Dendritic cell treated with granulocyte-macrophage colony-stimulating factor and Interleukin-4, amounts not matched to agents 40 ng/mL and 50 ng/mL, for 4 days (primary cell): ENCODE measurements around the gene HLA-DQA1.
"Not testable (repeated sequence)": the region's sequence is repeated elsewhere in the genome, so short reads cannot be mapped to it uniquely, and the experiment has no call there.

Experiments
- H3K27ac Mint-ChIP-seq: one replicate; pipeline ENCODE4 v1.8.0; 2022; ENCODE audit warnings: mild to moderate bottlenecking, mixed read lengths
- H3K27me3 Mint-ChIP-seq: one replicate; pipeline ENCODE4 v1.8.0; 2022; ENCODE audit warnings: mild to moderate bottlenecking, mixed read lengths
- H3K36me3 Mint-ChIP-seq: one replicate; pipeline ENCODE4 v1.8.0; 2022; ENCODE audit warnings: low read depth, mixed read lengths
- H3K4me1 Mint-ChIP-seq: one replicate; pipeline ENCODE4 v1.8.0; 2022; ENCODE audit warnings: low read depth, mixed read lengths
- H3K4me3 Mint-ChIP-seq: one replicate; pipeline ENCODE4 v1.8.0; 2022; ENCODE audit warnings: mild to moderate bottlenecking, moderate library complexity, mixed read lengths
- H3K9me3 Mint-ChIP-seq: one replicate; pipeline ENCODE4 v1.8.0; 2022; ENCODE audit warnings: mixed read lengths
- intact Hi-C: fragments of 100-400 bp; cut with micrococcal nuclease; formaldehyde crosslinking; loops from one replicate; pipeline ENCODE4 v1.15.0; 2022

HLA-DQA1 gene

DNA sequence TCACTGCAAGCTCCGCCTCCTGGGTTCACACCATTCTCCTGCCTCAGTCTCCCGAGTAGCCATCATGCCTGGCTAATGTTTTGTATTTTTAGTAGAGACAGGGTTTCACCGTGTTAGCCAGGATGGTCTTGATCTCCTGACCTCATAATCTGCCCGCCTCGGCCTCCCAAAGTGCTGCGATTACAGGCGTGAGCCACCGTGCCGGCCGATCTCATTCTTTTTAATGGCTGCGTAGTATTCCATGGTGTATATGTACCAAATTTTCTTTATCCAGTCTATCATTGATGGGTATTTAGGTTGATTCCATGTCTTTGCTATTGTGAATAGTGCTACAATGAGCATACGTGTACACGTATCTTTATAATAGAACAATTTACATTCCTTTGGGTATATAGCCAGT is 7.4 kb upstream of the HLA-DQA1 start:
- H3K36me3 Mint-ChIP-seq, H3K9me3 Mint-ChIP-seq, H3K27me3 Mint-ChIP-seq, intact Hi-C loops, H3K4me3 Mint-ChIP-seq, H3K27ac Mint-ChIP-seq: not testable (repeated sequence)
- peaks cover 20% of the 10 kb centered on the region for H3K4me1 Mint-ChIP-seq

DNA sequence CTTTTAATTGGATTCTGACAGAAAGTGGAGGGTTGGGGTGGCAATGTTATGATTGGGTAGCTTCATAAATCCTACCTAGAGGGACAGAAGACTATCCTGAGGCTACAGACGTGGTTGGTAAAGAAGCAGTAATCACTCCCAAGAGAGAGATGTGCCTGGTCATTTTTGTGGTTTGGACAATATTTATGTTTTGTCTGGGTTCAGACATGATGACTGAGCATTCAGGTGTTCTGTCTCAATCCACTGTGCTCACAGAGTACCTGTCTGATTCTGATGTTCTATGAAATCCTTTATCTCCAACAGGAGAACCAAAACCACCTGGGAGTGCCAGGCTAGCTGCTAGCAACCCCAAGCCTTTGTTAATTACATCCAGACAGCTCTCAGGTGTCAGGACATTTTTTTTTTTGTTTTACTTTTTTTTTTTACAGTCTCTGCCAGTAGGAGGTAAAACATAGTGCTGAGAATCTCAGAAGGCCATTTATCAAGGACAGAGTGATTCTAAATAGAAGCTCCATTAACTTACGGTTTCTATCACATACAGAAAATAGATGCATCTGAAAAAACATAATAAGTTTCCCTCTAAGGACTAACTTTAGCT is 1.6 kb upstream of the HLA-DQA1 start:
- Mint-ChIP-seq H3K9me3 (no peaks in the 10 kb centered on the region), H3K27ac (peak overlapping the region; percentile 99), H3K27me3 (no peaks in the 10 kb centered on the region), H3K4me1 (peaks cover 49% of the 10 kb centered on the region), H3K36me3 (peaks cover 32% of the 10 kb centered on the region), H3K4me3 (no peak overlapping the region)
- intact Hi-C loops, result loop anchor here (2.0 kb wide), 1 partner anchor 13 kb away; no protein-coding TSS in a partner anchor

DNA sequence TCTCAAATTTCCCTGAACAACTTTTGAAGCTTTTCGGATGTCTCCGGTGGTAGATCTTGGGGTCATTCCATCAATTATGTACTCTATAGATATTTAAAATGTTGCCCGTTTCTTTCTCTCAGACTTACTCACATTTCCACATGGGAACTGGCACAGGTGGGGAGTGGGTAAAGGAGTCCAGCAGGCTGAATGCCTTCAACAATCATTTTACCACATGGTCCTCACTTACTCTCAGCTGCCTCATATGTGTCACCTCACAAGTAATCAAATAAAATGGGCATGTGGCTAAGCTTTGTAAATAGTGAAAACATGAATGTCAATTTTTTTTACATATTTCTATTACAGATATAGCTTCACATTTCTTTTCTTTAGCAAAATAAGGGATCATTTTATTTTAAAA is 677 bp downstream of the HLA-DQA1 start:
- Mint-ChIP-seq H3K27ac (peak overlapping the region; percentile 99), H3K36me3 (peaks cover 55% of the 10 kb centered on the region), H3K27me3 (no peaks in the 10 kb centered on the region), H3K4me3 (peak overlapping the region; percentile 56), H3K9me3 (no peaks in the 10 kb centered on the region), H3K4me1 (peaks cover 72% of the 10 kb centered on the region)
- intact Hi-C loops, result loop anchor here (1.0 to 2.0 kb wide), 2 partner anchors 15 to 34 kb away; no protein-coding TSS in a partner anchor

DNA sequence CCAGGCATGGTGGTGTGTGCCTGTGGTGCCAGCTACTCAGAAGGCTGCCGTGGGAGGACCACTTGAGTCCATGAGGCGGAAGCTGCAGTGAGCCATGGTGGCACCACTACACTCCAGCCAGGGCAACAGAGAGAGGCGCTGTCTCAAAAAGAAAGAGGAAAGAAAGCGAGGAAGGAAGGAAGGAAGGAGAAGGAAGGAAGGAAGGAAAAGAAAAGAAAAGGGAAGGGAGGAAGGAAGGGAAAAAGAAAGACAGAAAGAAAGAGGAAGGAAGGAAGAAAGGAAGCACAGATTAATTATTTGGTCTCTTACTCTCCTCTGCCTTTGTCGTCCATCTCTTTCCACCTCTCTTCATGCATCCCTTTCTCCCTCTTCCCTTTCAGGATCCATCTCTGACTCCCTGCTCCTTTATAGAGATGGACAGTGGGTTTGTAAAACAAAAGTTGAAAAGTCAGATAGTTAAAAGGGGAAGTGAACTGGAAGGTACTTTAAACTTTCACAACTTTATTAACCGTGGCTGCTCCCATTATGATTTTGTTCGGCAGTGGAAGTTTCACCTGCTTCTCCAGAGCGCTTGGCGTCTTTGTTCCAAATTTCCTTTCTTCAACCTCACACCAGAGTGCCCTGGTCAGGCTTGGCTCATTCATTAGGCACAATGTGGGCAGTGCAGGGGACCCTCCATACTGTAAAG is 1.5 kb downstream of the HLA-DQA1 start:
- H3K27ac Mint-ChIP-seq, result peak overlapping the region; percentile 99
- H3K4me1 Mint-ChIP-seq, result peaks cover 74% of the 10 kb centered on the region
- H3K36me3 Mint-ChIP-seq, result peaks cover 63% of the 10 kb centered on the region
- H3K4me3 Mint-ChIP-seq, result peak overlapping the region; percentile 92
- intact Hi-C loops, result no loop called here
- H3K9me3 Mint-ChIP-seq, result no peaks in the 10 kb centered on the region
- no peaks in the 10 kb centered on the region for H3K27me3 Mint-ChIP-seq

DNA sequence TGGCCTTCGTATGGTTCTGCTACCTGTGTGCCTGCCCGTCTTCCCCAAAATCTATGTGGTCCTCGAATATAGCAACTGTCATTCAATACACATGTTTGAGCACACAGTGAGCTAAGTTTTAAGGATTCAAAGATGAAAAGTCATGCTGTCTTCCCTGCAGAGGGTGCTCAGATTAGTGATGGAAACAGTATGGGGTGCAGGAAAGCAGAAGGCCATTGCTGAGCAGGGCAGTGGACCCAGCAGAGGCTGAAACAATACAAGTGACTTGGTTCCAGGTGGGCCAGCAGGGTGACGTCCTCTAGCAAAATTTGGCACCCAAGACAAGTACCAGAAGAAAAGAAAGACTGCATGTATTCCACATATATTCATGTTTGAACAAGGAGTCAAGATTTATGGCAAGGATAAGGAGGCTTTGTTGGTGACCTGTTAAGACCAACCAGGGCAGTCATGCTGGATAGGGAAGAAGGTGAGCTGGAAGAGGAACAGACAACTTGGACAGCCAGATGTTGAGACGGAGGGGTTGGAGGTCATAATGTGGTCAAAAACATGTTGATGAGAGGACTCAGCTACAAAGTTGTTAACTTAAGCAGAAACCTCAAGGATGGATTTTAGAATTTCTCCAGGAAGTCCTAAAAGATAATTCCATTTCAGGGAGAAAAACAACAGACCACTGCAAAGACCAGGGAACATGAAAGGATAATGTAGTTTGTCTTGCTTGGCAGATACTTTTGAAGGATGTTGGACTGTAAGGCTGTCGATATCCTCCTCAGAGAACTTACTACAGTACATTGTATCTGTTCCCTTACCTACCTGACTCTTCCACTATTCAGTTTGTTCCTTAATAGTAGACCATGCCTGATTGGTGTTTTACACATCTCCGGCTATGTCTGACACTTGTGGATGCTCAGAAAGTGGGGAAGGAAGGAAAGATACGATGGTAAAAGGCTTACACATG is 2.5 kb downstream of the HLA-DQA1 start:
- peak overlapping the region; percentile 99 for H3K27ac Mint-ChIP-seq
- no peaks in the 10 kb centered on the region for H3K27me3 Mint-ChIP-seq
- H3K4me3 Mint-ChIP-seq, result peak overlapping the region; percentile 82
- intact Hi-C loops, result no loop called here
- no peaks in the 10 kb centered on the region for H3K9me3 Mint-ChIP-seq
- peaks cover 65% of the 10 kb centered on the region for H3K4me1 Mint-ChIP-seq
- H3K36me3 Mint-ChIP-seq, result peaks cover 72% of the 10 kb centered on the region

DNA sequence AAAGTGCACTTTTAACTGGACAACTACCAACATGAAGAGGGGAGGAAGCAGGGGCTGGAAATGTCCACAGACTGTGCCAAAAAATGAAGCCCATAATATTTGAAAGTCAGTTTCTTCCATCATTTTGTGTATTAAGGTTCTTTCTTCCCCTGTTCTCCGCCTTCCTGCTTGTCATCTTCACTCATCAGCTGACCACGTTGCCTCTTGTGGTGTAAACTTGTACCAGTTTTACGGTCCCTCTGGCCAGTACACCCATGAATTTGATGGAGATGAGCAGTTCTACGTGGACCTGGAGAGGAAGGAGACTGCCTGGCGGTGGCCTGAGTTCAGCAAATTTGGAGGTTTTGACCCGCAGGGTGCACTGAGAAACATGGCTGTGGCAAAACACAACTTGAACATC is 3.9 kb downstream of the HLA-DQA1 start:
- peak overlapping the region; percentile 57 for H3K4me3 Mint-ChIP-seq
- H3K27me3 Mint-ChIP-seq, result no peaks in the 10 kb centered on the region
- H3K4me1 Mint-ChIP-seq, result peaks cover 56% of the 10 kb centered on the region
- peaks cover 79% of the 10 kb centered on the region for H3K36me3 Mint-ChIP-seq
- peak overlapping the region; percentile 63 for H3K27ac Mint-ChIP-seq
- no peaks in the 10 kb centered on the region for H3K9me3 Mint-ChIP-seq
- intact Hi-C loops, result no loop called here

DNA sequence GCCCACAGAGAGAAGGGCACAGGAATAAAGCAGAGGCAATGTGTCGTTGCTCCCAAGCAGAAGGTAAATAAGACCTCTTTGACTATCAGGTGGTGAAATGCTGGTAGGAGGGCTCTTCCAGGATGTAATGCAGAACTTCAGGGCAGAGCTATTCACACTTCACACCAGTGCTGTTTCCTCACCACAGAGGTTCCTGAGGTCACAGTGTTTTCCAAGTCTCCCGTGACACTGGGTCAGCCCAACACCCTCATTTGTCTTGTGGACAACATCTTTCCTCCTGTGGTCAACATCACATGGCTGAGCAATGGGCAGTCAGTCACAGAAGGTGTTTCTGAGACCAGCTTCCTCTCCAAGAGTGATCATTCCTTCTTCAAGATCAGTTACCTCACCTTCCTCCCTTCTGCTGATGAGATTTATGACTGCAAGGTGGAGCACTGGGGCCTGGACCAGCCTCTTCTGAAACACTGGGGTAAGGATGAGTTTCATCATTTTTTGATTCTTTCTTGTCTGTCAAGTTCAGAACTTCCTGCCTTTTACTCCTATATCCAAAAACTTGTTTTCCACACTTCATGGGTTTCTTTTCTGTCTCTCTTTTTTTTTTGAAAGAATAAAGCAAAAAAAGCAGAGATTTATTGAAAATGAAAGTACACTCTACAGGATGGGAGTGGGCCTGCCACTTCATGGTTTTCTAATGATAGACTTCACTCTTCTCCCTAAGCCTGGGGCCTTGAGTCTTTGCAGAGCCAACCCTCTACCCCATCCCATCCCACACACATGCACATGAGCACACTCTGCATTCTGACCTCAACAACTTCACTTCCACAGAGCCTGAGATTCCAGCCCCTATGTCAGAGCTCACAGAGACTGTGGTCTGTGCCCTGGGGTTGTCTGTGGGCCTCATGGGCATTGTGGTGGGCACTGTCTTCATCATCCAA is 4.8 kb downstream of the HLA-DQA1 start:
- H3K27ac Mint-ChIP-seq, result peak overlapping the region; percentile 63
- H3K27me3 Mint-ChIP-seq, H3K9me3 Mint-ChIP-seq, intact Hi-C loops: not testable (repeated sequence)
- peaks cover 78% of the 10 kb centered on the region for H3K36me3 Mint-ChIP-seq
- H3K4me3 Mint-ChIP-seq, result peak overlapping the region; percentile 65
- H3K4me1 Mint-ChIP-seq, result peaks cover 55% of the 10 kb centered on the region

DNA sequence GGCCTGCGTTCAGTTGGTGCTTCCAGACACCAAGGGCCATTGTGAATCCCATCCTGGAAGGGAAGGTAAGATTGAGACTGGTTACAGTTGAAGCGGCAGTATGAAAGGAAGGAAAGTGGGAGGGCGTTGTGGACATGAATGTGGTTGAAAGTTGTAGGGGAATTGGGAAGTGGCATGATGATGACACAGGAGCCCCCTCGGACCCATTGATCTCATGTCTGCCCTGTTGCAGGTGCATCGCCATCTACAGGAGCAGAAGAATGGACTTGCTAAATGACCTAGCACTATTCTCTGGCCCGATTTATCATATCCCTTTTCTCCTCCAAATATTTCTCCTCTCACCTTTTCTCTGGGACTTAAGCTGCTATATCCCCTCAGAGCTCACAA is 5.5 kb downstream of the HLA-DQA1 start:
- H3K36me3 Mint-ChIP-seq, result peaks cover 72% of the 10 kb centered on the region
- peak overlapping the region; percentile 63 for H3K27ac Mint-ChIP-seq
- peaks cover 50% of the 10 kb centered on the region for H3K4me1 Mint-ChIP-seq
- H3K9me3 Mint-ChIP-seq, result no peaks in the 10 kb centered on the region
- H3K4me3 Mint-ChIP-seq, result peak overlapping the region; percentile 65
- no peaks in the 10 kb centered on the region for H3K27me3 Mint-ChIP-seq
- intact Hi-C loops, result no loop called here

DNA sequence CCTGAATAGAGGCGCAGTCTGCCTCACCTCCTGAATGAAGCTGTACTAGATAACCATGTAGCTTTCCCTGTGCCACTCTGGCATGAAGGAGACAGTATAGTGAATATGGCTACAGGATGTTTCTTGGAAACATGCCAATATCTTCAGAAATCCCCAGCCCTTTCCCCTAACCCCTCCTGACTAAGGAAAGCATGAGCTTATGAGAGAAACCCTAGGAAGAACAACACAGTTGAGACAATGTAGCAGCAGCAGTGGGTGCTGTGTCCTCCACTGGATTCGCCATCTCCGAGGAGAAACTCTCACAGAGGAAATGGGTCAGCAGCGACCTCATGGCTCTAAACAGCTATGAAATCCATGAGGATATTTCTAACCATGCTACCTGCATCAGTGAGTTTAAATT is 6.7 kb downstream of the HLA-DQA1 start:
- no peak overlapping the region for H3K4me3 Mint-ChIP-seq
- H3K27ac Mint-ChIP-seq, result no peak overlapping the region
- H3K27me3 Mint-ChIP-seq, result no peaks in the 10 kb centered on the region
- peaks cover 43% of the 10 kb centered on the region for H3K4me1 Mint-ChIP-seq
- intact Hi-C loops, result no loop called here
- H3K36me3 Mint-ChIP-seq, result peaks cover 64% of the 10 kb centered on the region
- H3K9me3 Mint-ChIP-seq, result no peaks in the 10 kb centered on the region

DNA sequence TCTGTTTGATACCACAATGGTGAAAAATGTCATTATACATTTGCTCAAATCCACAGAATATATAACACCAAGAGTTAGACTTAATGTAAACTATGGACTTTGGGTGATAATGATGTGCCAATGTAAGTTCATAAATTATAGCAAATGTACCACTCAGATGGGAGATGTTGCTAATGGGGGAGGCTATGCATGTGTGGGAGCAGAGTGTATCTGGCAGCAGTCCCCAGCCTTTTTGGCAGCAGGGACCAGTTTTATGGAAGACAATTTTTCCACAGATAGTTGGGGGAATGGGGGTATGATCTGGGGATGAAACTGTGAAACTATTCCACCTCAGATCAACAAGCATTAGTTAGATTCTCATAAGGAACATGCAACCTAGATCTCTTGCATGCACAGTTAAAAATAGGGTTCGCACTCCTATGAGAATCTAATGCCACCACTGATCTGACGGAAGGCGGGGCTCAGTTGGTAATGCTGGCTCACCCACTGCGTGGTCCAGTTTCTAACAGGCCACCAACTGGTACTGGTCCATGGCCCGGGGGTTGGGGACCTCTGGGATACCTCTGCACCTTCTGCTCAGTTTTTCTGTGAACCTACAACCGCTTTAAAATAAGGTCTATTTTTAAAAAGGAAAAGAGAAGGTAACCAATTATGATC is 8.0 kb downstream of the HLA-DQA1 start:
- Mint-ChIP-seq H3K4me3 (no peak overlapping the region), H3K4me1 (peaks cover 33% of the 10 kb centered on the region), H3K9me3 (no peaks in the 10 kb centered on the region), H3K36me3 (peaks cover 51% of the 10 kb centered on the region), H3K27me3 (no peaks in the 10 kb centered on the region), H3K27ac (peak overlapping the region; percentile 34)
- intact Hi-C loops, result no loop called here

DNA sequence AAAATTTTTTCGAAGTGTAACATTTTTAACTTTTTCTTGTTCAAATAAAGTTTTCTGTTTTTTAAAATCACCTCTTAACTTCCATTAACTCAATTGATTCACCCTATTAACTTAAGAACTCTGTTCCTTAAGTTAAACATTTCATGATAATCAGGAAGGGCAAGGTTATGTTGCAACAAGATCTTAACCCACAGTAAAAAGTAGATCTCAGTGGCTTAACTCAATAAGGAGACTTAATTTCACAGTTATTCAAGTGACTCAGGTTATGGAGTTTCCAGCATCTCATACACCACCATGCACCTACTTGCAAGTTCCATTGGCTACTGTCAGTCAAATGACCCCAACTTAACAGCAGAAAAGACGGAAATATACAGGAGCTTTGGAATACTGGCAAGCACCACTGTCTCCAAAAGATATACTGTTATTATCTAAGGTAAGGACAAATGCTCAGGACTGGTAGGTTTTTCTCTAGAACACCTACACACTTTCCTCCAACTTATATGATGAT is 18.1 kb downstream of the HLA-DQA1 start:
- Mint-ChIP-seq H3K4me3 (no peak overlapping the region), H3K27me3 (no peaks in the 10 kb centered on the region), H3K27ac (peak overlapping the region; percentile 34), H3K4me1 (peaks cover 24% of the 10 kb centered on the region), H3K36me3 (peaks cover 37% of the 10 kb centered on the region), H3K9me3 (no peaks in the 10 kb centered on the region)
- intact Hi-C loops, result no loop called here

DNA sequence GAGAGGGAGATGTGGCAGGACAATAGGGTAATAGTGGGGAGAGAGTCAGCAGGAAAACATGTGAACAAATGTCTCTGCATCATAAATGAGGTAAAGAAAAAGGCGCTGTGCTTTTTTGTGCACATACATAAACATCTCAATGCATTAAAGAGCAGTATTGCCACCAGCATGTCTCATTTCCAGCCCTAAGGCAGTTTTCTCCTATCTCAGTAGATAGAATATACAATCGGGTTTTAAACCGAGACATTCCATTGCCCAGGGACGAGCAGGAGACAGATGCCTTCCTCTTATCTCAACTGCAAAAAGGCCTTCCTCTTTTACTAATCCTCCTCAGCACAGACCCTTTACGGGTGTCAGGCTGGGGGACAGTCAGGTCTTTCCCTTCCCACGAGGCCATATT is 20.1 kb downstream of the HLA-DQA1 start:
- H3K4me3 Mint-ChIP-seq, H3K27ac Mint-ChIP-seq, H3K27me3 Mint-ChIP-seq, intact Hi-C loops, H3K9me3 Mint-ChIP-seq: not testable (repeated sequence)
- Mint-ChIP-seq H3K36me3 (peaks cover 58% of the 10 kb centered on the region), H3K4me1 (peaks cover 41% of the 10 kb centered on the region)

DNA sequence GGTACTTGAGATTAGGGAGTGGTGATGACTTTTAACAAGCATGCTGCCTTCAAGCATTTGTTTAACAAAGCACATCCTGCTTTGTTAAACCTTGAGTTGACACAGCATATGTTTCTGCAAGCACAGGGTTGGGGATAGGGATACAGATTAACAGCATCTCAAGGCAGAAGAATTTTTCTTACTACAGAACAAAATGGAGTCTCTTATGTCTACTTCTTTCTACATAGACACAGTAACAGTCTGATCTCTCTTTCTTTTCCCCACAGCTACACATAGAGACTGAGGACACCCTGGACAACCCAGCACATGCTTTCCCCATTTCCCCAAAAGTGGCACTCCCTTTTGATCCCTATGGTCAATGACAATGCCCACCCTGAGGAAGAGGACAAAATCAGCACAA is 20.6 kb downstream of the HLA-DQA1 start:
- H3K4me3 Mint-ChIP-seq, H3K9me3 Mint-ChIP-seq, intact Hi-C loops, H3K27me3 Mint-ChIP-seq: not testable (repeated sequence)
- peaks cover 63% of the 10 kb centered on the region for H3K36me3 Mint-ChIP-seq
- peak overlapping the region; percentile 54 for H3K27ac Mint-ChIP-seq
- H3K4me1 Mint-ChIP-seq, result peaks cover 45% of the 10 kb centered on the region
